Measurements from ENCODE around the gene CD300C. TPM values are rescaled to one million over a fixed set of nuclear protein-coding genes. Genes with fewer than 3 reads are reported as not detected.

CD300C gene
- total and polyA plus RNA-seq, 2 donors (not counting 1 experiment from before 2014, with no cell fraction given): not detected

GRCh38 chr17:74493331-74493833, 52.5 kb downstream of the CD300C start:
- Histone ChIP-seq H3K9me3 (ENCODE audit: control insufficient read depth, insufficient read depth, low read depth, low read length) (no peaks in the 10 kb centered on the region), H3K4me2 (ENCODE audit: extremely low read depth, insufficient read depth, low read length) (no peak overlapping the region), H3K4me3 (replicated peaks in 1 of 4; ENCODE audit: control extremely low read depth in 1 of 4, insufficient read depth in 1 of 4, low read depth in 3 of 4, low read length in 4 of 4) (no peak overlapping the region), H3K79me2 (ENCODE audit: control insufficient read depth, insufficient read depth, low read length) (no peaks in the 10 kb centered on the region), H3K4me1 (ENCODE audit: control insufficient read depth, extremely low read depth, insufficient read depth, low read length) (no peaks in the 10 kb centered on the region), H3K27ac (ENCODE audit: insufficient read depth, low read length) (no peak overlapping the region), H4K20me1 (ENCODE audit: control insufficient read depth, extremely low read depth, insufficient read depth, low read length) (no peaks in the 10 kb centered on the region), H3K27me3 (ENCODE audit: control insufficient read depth, insufficient read depth, low read length) (no peaks in the 10 kb centered on the region), H2AFZ (ENCODE audit: low read length) (no peak overlapping the region), H3K9ac (ENCODE audit: insufficient read depth, low read length) (no peak overlapping the region), H3K36me3 (ENCODE audit: control insufficient read depth, insufficient read depth, low read length) (no peaks in the 10 kb centered on the region)
- no peak for TF ChIP-seq EZH2 (IDR thresholded peaks at IDR 0.05; ENCODE audit: low read length, missing control alignments)
- TF ChIP-seq, protein P1, sequence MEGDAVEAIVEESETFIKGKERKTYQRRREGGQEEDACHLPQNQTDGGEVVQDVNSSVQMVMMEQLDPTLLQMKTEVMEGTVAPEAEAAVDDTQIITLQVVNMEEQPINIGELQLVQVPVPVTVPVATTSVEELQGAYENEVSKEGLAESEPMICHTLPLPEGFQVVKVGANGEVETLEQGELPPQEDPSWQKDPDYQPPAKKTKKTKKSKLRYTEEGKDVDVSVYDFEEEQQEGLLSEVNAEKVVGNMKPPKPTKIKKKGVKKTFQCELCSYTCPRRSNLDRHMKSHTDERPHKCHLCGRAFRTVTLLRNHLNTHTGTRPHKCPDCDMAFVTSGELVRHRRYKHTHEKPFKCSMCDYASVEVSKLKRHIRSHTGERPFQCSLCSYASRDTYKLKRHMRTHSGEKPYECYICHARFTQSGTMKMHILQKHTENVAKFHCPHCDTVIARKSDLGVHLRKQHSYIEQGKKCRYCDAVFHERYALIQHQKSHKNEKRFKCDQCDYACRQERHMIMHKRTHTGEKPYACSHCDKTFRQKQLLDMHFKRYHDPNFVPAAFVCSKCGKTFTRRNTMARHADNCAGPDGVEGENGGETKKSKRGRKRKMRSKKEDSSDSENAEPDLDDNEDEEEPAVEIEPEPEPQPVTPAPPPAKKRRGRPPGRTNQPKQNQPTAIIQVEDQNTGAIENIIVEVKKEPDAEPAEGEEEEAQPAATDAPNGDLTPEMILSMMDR (conservative IDR thresholded peaks at IDR 0.05 in 1 of 2, IDR thresholded peaks at IDR 0.05 in 1 of 2; ENCODE audit: low read depth in 1 of 2, low read length in 2 of 2): peak; percentile 81 to 97
- peak; percentile 40 to 57 for DNase-seq (ENCODE audit: low read depth in 2 of 2)

GRCh38 chr17:74491626-74492025, 54.3 kb downstream of the CD300C start:
- H3K79me2 ChIP-seq (ENCODE audit: control insufficient read depth, insufficient read depth, low read length): no peaks in the 10 kb centered on the region
- H2AFZ ChIP-seq (ENCODE audit: low read length): no peak overlapping the region
- TF ChIP-seq EZH2 (IDR thresholded peaks at IDR 0.05; ENCODE audit: low read length, missing control alignments): no peak
- TF ChIP-seq, protein P1 (conservative IDR thresholded peaks at IDR 0.05 in 1 of 2, IDR thresholded peaks at IDR 0.05 in 1 of 2; ENCODE audit: low read depth in 1 of 2, low read length in 2 of 2): no peak
- no peak overlapping the region for H3K9ac ChIP-seq (ENCODE audit: insufficient read depth, low read length)
- no peak overlapping the region for H3K4me3 ChIP-seq (replicated peaks in 1 of 4; ENCODE audit: control extremely low read depth in 1 of 4, insufficient read depth in 1 of 4, low read depth in 3 of 4, low read length in 4 of 4)
- H3K4me2 ChIP-seq (ENCODE audit: extremely low read depth, insufficient read depth, low read length): no peak overlapping the region
- no peaks in the 10 kb centered on the region for H3K9me3 ChIP-seq (ENCODE audit: control insufficient read depth, insufficient read depth, low read depth, low read length)
- no peaks in the 10 kb centered on the region for H4K20me1 ChIP-seq (ENCODE audit: control insufficient read depth, extremely low read depth, insufficient read depth, low read length)
- H3K27me3 ChIP-seq (ENCODE audit: control insufficient read depth, insufficient read depth, low read length): no peaks in the 10 kb centered on the region
- no peak for DNase-seq (ENCODE audit: low read depth in 2 of 2)
- H3K27ac ChIP-seq (ENCODE audit: insufficient read depth, low read length): no peak overlapping the region
- no peaks in the 10 kb centered on the region for H3K4me1 ChIP-seq (ENCODE audit: control insufficient read depth, extremely low read depth, insufficient read depth, low read length)
- H3K36me3 ChIP-seq (ENCODE audit: control insufficient read depth, insufficient read depth, low read length): no peaks in the 10 kb centered on the region

Other genes starting within 250 kb of the CD300C start
- gene KIF19, start 219.9 kb downstream of the CD300C start, total RNA-seq: under 0.01 TPM in 1 of 2 replicates, not detected in the other
- not detected in 2 replicates for gene KIF19, start 219.9 kb downstream of the CD300C start, polyA plus RNA-seq
- under 0.01 TPM in 1 of 2 replicates, not detected in the other for gene BTBD17, start 184.2 kb downstream of the CD300C start, total RNA-seq
- gene BTBD17, start 184.2 kb downstream of the CD300C start, polyA plus RNA-seq: not detected in 2 replicates
- not detected in 2 replicates for gene GPR142, start 178.6 kb downstream of the CD300C start, total RNA-seq
- not detected in 2 replicates for gene GPR142, start 178.6 kb downstream of the CD300C start, polyA plus RNA-seq
- gene GPRC5C, start 114.0 kb downstream of the CD300C start, total RNA-seq: 1.5 and 14.6 TPM in 2 replicates
- gene GPRC5C, start 114.0 kb downstream of the CD300C start, polyA plus RNA-seq: 0.11 and 0.50 TPM in 2 replicates
- not detected in 2 replicates for gene CD300A, start 79.5 kb downstream of the CD300C start, total RNA-seq
- not detected in 2 replicates for gene CD300A, start 79.5 kb downstream of the CD300C start, polyA plus RNA-seq
- not detected in 2 replicates for gene CD300LB, start 14.6 kb downstream of the CD300C start, total RNA-seq
- gene CD300LB, start 14.6 kb downstream of the CD300C start, polyA plus RNA-seq: not detected in 2 replicates
- not detected in 2 replicates for gene CD300H, start 21.4 kb upstream of the CD300C start, total RNA-seq
- not detected in 2 replicates for gene CD300H, start 21.4 kb upstream of the CD300C start, polyA plus RNA-seq
- gene CD300LD, start 46.2 kb upstream of the CD300C start, total RNA-seq: not detected in 2 replicates
- not detected in 2 replicates for gene CD300LD, start 46.2 kb upstream of the CD300C start, polyA plus RNA-seq
- gene CD300E, start 77.6 kb upstream of the CD300C start, total RNA-seq: not detected in 2 replicates
- not detected in 2 replicates for gene CD300E, start 77.6 kb upstream of the CD300C start, polyA plus RNA-seq
- gene CD300LF, start 166.8 kb upstream of the CD300C start, total RNA-seq: not detected in 2 replicates
- gene CD300LF, start 166.8 kb upstream of the CD300C start, polyA plus RNA-seq: not detected in 2 replicates
- 0.26 and 0.66 TPM in 2 replicates for gene RAB37, start 191.1 kb upstream of the CD300C start, total RNA-seq
- 0.08 and 0.65 TPM in 2 replicates for gene RAB37, start 191.1 kb upstream of the CD300C start, polyA plus RNA-seq
- gene NHERF1, start 202.5 kb upstream of the CD300C start, total RNA-seq: 7.2 and 10.2 TPM in 2 replicates
- gene NHERF1, start 202.5 kb upstream of the CD300C start, polyA plus RNA-seq: 13.9 and 29.7 TPM in 2 replicates
- gene NAT9, start 230.2 kb upstream of the CD300C start, total RNA-seq: 29.0 and 39.6 TPM in 2 replicates
- gene NAT9, start 230.2 kb upstream of the CD300C start, polyA plus RNA-seq: 21.2 and 34.7 TPM in 2 replicates